HG03175 (cell line): ENCODE data around the gene SLCO2B1.

Source experiments
- ATAC-seq: cut with Tn5 transposase; IDR thresholded peaks from one replicate; pipeline ENCODE4 v1.9.1; 2021; ENCODE audit warnings: mild to moderate bottlenecking, moderate library complexity; ENCODE audit not compliant: unreplicated experiment

Gene SLCO2B1

DNA sequence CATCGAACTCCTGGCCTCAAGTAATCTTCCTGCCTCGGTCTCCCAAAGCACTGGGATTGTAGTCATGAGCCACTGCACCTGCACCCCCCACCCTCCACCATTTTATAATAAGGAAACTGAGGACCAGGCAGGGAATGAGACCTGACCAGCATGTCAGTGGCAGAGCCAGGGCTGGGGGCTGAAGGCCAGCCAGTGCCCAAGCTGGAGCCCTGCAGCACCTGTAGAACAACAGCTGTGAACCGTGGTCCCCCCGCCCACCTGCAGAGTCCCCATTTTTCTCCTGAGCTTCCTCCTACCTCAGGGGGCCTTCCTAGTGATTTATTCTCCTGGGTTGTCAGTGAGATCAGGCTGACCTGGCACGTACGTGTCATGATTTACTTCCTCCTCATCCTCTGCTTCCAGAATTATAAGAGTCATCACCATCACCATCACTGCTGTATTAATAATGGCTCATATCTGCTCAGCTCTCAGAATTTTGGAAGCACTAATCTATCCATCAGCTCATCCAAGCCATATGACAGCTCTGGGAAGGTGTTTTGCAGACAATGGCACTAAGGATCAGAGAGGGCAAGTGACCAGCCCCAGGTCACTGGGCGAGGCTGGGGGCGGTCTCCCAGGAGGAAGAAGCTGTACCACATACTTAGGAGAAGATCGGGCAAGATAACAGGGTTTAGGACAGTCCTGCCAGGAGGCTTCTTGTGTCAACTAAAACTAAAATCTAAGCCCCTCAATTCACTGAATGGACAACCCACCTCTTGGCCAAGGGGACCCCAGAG, 5.5 kb upstream of the SLCO2B1 start:
- no peak for ATAC-seq

DNA sequence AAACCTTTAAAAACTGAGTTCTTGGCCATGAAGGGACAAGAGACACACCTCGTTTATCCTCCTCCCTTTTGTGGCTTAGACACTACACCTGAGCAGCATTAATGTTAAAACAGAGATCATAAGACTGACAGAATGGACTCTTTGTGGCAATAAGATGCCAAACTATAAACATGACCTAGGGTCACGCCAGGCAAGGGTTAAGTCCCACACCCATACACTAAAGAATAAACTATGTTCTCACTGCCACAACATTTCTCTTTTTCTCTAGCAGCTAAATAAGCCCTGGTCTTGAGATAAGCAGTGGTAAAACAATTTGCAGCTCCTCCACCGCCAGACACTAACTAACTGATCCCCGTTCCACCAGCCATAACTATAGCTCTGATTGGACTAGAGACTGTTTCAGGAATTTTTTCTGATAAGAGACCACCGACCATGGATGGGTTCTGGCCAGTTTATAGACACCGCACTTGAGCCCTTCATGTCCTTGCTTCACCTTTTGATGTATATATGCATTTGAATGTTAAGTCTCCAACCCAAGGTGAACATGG, 4.9 kb upstream of the SLCO2B1 start:
- no peak for ATAC-seq

DNA sequence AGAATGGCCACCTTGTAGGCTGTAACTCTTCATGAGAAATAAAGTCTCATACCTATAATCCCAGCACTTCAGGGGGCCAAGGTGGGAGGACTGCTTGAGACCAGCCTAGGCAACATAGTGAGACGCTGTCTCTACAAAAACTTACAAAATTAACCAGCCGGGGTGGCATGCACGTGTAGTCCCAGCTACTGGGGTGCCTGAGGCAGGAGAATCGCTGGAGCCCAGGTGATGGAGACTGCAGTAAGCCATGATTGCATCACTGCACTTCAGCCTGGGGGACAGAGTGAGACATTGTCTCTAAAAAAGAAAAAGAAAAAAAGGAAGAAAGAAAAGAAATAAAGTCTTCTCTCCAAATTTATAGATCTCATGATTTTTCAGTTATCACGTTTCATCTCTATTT, 4.2 kb upstream of the SLCO2B1 start:
- no peak for ATAC-seq

DNA sequence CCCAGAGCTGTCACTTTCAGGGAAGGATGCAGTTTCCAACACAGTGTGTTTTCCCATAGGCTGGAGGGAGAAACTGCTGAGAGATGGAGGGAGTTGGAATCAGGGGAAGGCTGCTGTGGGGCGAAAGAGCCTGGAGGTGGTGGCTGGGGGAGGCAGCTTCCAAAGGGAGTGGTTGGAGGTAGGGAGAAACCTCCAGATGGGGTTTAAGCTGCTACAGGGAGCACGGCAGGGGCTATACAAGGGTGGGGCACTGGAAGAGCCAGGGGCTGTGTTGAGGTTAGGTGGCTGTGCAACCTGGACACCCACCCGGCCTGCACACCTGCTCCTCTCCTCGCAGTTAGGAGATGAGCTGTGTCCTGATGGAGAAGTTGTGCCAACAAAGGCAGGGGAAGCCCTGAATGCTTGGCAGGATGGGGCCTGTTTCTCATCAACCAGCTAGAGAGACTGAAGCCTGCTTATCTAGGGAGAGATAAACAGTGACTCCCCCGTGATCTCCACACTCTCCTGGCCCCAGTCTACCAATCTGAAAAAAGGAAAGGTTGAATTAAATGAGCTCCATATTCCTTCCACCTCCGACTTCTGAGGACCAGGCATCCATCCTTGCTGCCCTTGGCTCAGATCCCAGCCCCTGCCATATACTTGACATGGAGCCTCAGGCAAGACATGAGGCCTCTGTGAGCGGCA, 3.6 kb upstream of the SLCO2B1 start:
- ATAC-seq: no peak

DNA sequence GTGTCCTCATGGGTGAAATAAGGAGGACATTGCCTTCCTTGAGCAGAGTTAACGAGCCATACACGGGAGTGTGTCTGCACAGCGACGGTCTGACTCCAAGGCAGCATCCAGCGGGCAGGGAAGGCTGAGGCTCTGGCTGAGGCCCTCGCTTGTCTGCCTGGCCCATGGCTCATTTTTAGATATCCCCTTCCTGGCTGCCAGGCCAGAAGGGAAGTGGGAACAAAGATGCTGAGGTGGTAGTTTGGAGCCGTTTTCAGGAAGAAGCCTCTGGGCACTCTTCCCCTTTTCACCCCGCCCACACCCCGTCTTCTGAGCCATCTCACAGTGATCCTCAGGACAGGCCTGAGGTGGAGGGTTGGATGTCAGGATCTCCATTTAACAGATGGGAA, 3.0 kb upstream of the SLCO2B1 start:
- ATAC-seq: no peak

DNA sequence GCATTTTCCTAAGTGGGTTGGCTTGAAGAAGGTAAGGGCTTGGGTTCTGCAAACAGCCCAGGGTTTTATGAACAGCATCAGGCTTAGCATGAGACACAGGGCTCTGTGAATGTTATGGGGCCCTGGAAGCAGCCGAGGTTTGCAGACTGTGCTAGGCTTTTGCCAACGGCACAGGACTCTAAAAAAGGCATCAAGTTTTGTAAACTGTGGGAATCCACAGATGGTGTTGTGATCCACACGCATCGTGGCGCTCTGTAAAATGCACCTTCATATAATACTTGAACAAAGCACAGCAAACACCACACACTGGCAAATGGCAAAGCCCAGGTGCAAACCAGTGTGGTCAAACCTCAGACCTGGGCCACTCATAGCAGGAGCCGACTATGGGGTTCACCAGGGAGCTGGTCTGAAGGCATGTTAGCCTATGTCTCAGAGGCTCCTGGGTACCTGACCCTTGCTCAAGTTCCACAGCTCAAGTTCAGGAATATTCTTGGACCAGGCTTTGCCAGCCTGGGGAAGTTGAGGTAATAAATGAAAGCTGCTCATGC, 2.4 kb upstream of the SLCO2B1 start:
- ATAC-seq: no peak

DNA sequence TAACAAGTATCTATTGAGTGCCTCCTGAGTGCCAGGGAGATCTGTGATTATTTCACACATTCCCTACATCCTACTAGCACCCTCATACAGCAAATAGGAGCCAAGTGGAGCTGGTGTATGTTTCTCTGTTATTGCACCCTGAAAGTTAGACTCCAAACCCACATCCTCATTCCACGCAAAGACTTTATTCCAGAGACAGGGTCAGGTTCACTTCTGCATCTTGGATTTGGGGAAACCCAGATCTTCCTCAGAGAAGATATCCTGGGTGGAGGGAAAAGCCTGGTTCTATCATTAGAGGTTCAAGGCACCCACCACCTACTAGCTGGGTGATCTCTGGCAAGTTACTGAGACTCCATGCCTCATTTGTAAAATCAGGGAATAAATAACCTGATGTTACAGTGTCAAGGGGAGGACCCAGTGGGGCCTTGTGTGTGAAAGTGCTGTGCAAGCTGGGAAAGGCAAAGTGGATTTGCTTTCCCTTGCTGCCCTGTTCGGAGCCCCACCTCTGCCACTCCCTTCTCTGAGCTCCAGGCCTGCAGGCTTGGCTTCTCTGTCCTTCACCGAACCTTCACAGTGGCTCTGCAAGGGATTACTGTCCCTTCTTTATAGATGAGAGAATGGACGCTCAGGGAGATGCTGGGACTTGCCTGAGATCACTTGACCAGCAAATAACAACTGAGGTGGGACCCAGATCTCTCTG, 991 bp upstream of the SLCO2B1 start:
- no peak for ATAC-seq

DNA sequence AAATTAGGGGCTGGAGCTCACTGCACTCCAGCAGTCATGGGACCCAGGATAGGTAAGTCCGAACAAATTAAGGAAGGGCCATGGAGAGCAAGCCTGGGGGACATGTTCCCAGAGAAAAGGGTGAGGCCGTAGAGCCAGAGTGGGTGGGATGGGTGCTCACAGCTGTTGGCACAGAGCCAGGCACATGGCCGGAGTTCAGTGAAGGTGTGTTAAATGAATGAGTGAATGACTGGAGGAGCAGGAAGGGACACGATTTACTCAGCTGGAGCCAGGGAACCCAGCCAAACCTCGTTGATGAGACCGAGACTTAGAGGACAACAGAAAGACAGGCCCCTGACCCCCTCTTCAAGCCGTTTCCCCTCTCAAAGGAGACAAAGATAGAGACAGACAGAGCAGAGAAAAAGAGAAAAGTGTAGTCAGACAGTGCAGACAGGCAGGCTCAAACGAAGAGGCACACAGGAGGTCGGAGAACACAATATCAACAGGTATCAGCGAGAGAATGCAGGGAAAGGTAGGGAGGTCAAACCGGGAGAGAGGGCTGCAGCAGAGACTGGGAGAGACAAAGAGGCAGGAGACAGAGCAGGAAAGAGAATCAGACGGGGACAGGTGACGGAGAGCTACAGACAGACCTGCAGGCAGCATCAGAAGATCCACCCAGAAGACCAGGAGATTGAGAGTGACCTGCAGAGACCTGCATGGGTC, 590 bp downstream of the SLCO2B1 start:
- no peak for ATAC-seq

DNA sequence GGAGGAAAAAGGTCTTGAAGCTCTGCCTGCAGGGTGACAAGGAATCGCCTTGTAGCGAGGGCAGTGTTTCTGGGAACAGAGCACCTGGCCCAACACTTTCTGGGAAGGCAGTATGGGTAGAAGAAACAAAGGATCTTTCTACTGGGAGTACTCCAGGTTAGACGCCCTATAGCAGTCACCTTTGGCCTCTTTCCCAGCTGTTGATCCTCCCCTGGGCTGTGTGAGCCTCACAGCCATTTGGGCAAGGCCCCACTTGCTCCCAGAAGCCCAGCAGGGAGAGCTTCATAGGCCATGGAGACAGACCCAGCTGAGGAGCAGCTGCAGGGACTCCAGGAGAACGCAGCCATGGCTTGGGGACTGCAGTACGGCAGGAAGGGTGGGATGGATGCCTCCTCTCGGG, 1.2 kb downstream of the SLCO2B1 start:
- no peak for ATAC-seq

DNA sequence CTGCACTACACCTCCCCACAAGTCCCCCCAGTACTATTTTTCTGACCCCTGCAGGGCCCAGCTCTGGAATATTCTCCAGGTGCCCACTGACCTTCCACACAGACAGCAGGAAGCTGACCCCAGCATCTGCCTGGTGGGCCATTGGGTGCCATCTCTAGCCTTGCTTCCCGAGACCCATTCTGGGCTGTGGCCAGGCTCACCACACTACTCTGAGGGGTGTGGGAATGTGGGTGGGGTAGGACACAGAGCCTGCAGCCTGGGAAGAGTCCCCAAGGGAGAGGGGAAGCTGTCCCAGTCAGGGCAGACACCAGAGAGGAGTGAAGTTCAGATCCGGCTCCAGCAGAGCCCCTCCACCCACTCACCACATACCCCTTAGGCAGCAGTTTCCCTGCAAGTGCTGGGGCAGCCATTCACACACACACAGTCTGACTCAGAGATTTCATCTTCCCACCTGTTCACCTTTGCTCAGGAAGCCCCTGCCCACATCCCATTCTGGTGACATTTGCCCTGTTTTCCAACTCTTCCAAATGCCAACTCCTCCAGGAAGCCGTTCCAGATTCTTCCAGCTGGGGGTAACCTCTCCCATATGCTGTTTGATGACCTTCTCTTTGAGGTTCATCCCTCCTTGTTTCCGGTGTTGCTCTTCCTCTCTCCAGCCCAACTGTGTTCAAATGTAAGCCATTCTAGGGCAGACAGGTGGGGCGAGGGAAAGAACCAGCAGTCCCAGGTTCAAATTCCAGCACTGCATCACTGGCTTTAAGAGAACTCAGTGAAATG, 1.9 kb downstream of the SLCO2B1 start:
- no peak for ATAC-seq

DNA sequence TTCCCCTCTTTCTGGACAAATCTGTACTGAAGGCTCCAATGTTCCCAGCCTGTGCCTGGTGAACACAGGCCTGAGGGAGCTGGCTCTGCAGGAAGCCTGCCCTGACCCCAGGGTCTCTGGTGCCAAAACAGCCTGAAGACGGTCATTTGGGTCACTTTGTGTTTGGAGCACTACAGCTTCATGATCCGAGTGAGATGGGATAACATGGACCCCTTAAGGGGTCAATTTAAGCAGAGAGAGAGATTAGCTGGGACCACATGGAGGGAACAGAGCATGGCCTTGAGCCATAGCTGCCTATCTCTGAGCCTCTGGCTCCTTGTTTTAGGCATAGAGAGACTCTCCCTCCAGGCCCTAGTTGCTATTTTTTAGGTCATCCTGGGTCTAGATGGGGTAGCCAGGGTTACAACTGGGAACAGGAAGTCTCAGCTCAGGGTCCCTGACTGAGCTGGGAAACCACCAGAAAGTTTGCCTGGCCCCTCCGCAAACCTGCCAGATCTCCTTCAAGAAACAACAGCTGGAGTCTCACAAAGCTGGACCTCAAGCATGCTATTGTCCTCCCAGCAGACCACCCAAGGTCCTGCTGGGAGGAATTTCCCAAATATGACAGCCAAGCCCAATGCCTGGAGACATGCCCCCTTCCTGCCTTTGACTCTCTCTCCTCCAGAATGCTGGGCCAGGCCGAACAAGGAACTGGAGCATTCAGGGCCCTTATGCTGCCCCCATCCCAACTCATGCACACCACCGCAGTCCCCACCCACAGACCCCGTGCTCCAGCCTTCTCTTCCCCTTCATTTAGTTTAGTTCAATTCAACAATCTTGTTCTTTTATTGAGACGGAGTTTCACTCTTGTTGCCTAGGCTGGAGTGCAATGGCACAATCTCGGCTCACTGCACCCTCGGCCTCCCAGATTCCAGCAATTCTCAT, 4.0 kb downstream of the SLCO2B1 start:
- ATAC-seq: no peak

DNA sequence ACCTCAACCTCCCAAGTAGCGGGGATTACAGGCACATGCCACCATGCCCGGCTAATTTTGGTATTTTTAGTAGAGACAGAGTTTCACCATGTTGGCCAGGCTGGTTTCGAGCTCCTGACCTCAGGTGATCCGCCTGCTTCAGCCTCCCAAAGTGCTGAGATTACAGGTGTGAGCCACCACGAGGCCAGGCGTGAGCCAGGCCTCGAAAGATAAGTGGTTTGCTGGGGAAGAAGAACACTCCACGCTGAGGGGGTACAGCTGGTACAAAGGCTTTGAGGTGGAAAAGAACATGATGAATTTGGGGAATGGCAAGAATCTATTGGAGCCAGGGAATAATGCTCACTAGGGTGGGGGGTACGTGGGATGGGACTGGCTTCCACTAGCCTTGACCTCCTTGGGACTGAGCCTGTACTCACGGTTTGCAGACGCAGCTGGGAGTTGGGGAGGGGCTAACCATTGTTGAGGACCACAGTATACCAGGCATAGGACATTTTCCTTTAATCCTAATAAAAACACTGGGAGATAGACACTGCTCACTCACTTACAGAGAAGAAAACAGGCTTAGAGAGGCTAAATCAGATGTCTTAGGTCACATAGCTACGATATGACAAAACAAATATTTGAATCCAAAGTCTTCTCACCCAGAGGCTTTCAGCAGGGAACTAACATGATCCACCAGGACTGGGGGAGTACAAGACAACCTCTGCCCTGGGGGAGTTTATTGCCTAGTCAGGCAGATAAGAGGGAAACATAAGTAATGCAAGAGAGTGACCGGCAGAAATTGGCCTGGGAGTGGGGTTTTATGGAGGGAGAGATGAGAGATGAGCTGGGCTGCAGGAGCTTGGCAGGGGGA, 4.9 kb downstream of the SLCO2B1 start:
- ATAC-seq: no peak

DNA sequence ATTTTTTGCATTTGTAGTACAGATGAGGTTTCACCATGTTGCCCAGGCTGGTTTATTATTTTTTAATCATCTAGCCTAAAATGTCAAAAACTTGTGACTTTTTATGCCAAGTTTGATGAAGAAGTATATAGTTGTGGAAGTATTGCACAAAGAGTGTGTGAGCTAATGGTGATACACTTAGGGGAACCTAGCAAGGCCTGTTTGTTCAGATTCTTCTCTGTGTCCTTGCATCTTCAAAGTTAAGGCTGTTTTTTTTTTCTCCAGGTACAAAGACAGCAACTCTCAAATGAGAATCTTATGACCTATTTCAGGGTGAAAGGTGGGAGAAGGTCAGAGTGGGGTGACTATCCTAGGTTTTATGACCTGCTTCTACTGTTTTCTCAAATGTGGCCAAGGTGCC, 7.3 kb downstream of the SLCO2B1 start:
- no peak for ATAC-seq

DNA sequence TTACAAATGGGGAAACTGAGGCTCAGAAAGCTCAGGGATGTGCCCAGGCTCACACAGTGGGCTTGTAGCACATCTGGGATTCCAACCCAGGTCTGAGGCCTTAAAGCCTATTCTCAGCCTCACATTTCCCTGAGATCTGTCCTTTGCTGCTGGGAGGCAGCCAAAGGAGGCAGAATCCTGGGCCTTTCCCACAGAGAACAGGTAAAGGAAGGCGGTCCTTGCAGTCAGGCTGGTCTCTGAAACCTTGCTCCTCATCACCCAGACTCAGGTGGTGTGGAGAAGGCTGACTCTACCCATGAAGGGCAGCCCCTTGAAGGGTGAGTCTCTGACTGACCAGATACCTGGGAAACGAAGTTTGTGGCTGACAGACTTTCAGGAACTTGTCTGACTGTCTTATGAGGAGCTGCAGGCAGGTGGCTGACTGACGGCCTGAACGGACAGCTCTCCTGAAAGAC, 7.8 kb downstream of the SLCO2B1 start:
- ATAC-seq: no peak

DNA sequence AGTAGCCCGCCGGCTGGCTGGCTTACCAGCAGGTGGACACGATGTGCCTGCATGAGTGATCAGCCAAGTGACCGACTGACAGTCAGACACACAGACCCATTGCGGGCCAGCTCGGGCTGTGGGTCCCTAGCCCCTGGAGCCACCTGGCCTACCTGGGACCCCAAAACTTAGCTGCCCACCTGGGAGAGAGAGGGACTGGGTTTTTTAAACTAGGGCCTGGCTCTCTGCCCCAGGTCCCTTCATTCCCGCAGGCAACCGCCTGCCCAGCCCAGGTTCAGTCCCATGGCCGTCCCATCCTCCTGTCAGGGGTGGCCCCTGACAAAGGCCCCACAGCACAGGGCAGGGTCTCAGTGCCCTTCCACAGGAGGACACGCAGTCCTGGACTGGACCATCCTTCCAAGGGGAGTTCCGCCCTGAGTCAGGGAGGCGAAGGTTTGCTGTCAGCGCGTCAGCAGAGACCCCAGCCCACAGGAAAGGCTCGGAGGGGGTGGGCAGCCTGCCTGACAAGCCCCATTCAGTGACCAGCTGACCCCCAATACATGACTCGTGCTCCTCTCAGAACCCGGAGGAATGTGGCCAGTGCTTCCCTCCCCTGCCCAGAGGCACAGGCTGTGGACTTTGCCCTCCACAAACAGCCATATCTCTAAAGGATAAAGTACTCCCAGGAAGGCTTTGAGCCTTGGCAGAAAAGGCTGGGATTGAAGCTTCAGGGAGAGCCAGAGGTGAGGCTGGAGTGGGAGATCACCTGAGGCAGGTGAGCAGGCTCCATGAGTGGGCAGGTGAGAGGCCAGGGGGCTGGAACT, 8.4 kb downstream of the SLCO2B1 start:
- ATAC-seq: no peak

DNA sequence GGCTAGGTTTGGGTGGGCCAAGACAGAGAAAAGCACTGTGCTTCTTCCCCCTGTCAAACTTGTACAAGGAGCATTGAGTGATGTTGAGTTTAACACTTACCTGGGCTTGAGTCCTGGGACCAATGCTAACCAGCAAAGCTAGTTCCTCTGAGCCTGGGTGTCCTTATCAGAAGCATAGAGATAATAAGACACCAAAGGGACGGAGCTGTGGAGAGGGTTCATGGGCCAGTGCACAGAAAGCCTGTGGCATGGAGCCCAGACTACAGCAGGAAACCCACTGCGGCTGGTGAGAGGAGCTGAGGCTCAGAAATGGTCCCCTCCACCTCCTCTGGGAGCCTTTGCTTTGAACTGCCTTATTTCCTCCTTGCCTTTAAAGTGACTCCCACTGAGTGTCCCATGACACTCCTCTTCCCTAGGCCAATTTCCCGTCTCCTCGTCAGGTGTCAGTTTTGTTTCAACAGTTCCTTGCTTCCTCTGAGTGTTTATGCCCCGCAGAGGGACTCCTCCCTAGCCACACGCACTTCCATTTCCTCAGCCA, 9.4 kb downstream of the SLCO2B1 start:
- no peak for ATAC-seq

DNA sequence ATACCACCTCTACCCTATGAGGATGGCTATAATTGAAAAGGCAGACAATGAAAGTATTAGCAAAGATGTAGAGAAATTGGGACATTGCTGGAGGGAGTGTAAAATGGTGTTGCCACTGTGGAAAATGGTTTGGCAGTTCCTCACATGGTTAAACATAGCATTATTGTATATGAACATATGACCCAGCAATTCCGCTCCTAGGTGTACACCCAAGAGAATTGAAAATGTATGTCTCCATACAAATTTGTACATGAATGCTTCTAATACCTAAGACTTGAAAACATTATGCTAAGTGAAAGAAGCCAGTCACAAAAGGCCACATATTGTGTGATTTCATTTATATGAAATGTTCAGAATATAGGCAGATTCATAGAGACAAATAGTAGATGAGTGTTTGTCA, 10.0 kb downstream of the SLCO2B1 start:
- ATAC-seq: no peak
